Activated CD4-positive, alpha-beta T cell treated with anti-CD3 and anti-CD28 coated beads, Interleukin-2, amount 10 ng/mL, durations not matched to agents 7 days and 5 days (primary cell): ENCODE measurements around the gene EXOC3L4. TPM values are rescaled to one million over a fixed set of nuclear protein-coding genes. Genes with fewer than 3 reads are reported as not detected.
"Not testable (repeated sequence)": the region's sequence is repeated elsewhere in the genome, so short reads cannot be mapped to it uniquely, and the experiment has no call there.

Source experiments
- CTCF ChIA-PET: fragments of 350-600 bp; sonication (Branson Sonifier 250); formaldehyde crosslinking; loops from one replicate; lab custom pipeline; 2021; ENCODE audit warnings: antibody characterized with exemption; lab: Charles Lee
- POLR2A ChIA-PET: fragments of 350-600 bp; sonication (Branson Sonifier 250); formaldehyde crosslinking; loops from one replicate; lab custom pipeline; 2021; ENCODE audit warnings: antibody characterized with exemption; lab: Charles Lee
- DNase-seq: peaks from one replicate; pipeline ENCODE4 v3.0.0-alpha.2; 2020
- H3K27ac Mint-ChIP-seq: one replicate; pipeline ENCODE4 v1.8.0; 2021; ENCODE audit warnings: mild to moderate bottlenecking, moderate library complexity, mixed read lengths
- H3K27me3 Mint-ChIP-seq: one replicate; pipeline ENCODE4 v1.8.0; 2021; ENCODE audit warnings: mixed read lengths
- H3K36me3 Mint-ChIP-seq: one replicate; pipeline ENCODE4 v1.8.0; 2021; ENCODE audit warnings: low read depth, mixed read lengths
- H3K4me1 Mint-ChIP-seq: one replicate; pipeline ENCODE4 v1.8.0; 2021; ENCODE audit warnings: mixed read lengths
- H3K4me3 Mint-ChIP-seq: one replicate; pipeline ENCODE4 v1.8.0; 2021; ENCODE audit warnings: mild to moderate bottlenecking, moderate library complexity, mixed read lengths
- H3K9me3 Mint-ChIP-seq: one replicate; pipeline ENCODE4 v1.8.0; 2021; ENCODE audit warnings: mixed read lengths
- total RNA-seq, 2 experiments: library from RNA; stranded (reverse); gene quantifications; one replicate each; pipeline ENCODE4 v1.2.3, GENCODE V29; 2021

Gene EXOC3L4
- total RNA-seq, 2 experiments from 2014 or later = not detected

- Mint-ChIP-seq H3K4me3 (no peak overlapping the region), H3K9me3 (no peaks in the 10 kb centered on the region), H3K36me3 (no peaks in the 10 kb centered on the region), H3K4me1 (peaks cover 8% of the 10 kb centered on the region), H3K27ac (no peak overlapping the region), H3K27me3 (peaks cover 11% of the 10 kb centered on the region)
- CTCF ChIA-PET = interaction anchor here (0.6 to 2.6 kb wide), 4 partner anchors 9 to 160 kb away, joined by 3 to 17 read pairs (median 4); no protein-coding TSS in a partner anchor
- no peak for DNase-seq
- POLR2A ChIA-PET = no interaction called here
These were observed 21.5 kb downstream of the EXOC3L4 start for GRCh38 chr14:103115845-103116572.

DNA sequence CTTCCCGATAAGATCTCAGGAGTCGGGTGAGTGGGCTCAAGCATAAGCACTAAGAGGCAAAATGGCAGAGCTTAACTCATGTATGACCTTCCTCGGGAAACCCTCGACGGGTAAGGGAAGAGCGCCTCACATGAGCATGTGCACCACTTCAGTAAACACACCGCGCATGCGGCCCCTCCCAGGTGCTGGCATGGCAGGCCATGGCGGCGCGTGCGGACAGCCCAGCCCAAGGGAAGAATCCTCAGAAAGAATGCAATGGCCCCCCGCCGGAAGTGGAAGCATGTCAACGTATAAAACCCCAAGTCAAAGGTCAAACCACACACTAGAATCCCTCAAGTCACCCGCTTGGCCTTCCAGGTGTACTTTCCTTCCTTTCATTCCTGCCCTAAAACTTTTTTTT, 22.1 kb downstream of the EXOC3L4 start:
- no peaks in the 10 kb centered on the region for H3K9me3 Mint-ChIP-seq
- no peak overlapping the region for H3K4me3 Mint-ChIP-seq
- ChIA-PET CTCF (interaction anchor here (1.0 to 2.6 kb wide), 2 partner anchors 12 to 20 kb away, joined by 4 to 17 read pairs; no protein-coding TSS in a partner anchor), POLR2A (no interaction called here)
- DNase-seq = no peak
- H3K36me3 Mint-ChIP-seq = no peaks in the 10 kb centered on the region
- no peak overlapping the region for H3K27ac Mint-ChIP-seq
- peaks cover 8% of the 10 kb centered on the region for H3K4me1 Mint-ChIP-seq
- peaks cover 11% of the 10 kb centered on the region for H3K27me3 Mint-ChIP-seq

DNA sequence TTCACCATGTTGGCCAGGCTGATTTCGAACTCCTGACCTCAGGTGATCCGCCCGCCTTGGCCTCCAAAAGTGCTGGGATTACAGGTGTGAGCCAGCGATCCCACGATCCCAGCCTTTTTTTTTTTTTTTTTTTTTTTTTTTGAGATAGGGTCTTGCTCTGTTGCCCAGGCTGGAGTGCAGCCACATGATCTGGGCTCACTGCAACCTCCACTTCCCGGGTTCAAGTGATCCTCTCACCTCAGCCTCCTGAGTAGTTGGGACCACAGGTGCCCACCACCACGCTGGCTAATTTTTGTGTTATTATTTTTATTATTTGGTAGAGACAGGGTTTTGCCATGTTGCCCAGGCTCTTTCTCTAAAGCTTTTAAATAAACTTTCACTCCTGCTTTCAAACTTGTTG, 23.0 kb downstream of the EXOC3L4 start:
- CTCF ChIA-PET = interaction anchor here (1.2 kb wide), 1 partner anchor 13 kb away, joined by 4 read pairs; no protein-coding TSS in a partner anchor
- DNase-seq, H3K27ac Mint-ChIP-seq, H3K9me3 Mint-ChIP-seq, H3K4me1 Mint-ChIP-seq, H3K4me3 Mint-ChIP-seq, POLR2A ChIA-PET, H3K36me3 Mint-ChIP-seq: not testable (repeated sequence)
- peaks cover 18% of the 10 kb centered on the region for H3K27me3 Mint-ChIP-seq

DNA sequence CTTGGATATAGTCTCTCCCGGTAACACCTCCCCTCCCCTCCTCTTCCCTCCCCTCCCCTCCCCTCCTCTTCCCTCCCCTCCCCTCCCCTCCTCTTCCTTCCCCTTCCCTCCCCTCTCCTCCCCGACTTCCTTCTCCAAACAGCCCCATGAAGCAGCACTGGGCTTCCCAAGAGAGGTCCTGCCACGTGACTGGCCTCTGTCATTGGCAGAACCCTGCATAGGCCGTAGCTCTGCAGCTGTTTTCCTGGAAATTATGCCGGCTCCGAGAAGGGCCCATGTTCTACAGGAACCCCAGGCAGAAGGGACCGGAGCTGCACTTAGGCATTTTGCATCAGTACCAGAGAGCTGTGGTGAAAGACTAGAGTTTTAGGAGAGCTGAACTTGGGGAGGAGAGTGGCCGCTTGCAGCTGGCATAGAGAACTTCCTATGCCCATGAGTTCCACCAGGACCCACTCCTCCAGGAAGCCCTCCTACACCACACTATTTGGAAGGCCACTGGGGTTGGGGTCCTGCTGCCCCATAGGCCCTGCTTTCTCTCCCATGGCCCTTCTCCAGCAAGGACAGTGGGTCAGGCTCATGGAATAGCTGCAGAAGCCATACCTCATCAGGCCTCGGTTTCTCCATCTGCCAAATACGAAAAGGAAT, 23.6 kb downstream of the EXOC3L4 start:
- peaks cover 5% of the 10 kb centered on the region for H3K4me1 Mint-ChIP-seq
- no peak overlapping the region for H3K27ac Mint-ChIP-seq
- POLR2A ChIA-PET = no interaction called here
- H3K27me3 Mint-ChIP-seq = peaks cover 18% of the 10 kb centered on the region
- H3K9me3 Mint-ChIP-seq = no peaks in the 10 kb centered on the region
- no peaks in the 10 kb centered on the region for H3K36me3 Mint-ChIP-seq
- no peak overlapping the region for H3K4me3 Mint-ChIP-seq
- no peak for DNase-seq
- CTCF ChIA-PET = interaction anchor here (1.2 kb wide), 1 partner anchor 13 kb away, joined by 4 read pairs; no protein-coding TSS in a partner anchor

DNA sequence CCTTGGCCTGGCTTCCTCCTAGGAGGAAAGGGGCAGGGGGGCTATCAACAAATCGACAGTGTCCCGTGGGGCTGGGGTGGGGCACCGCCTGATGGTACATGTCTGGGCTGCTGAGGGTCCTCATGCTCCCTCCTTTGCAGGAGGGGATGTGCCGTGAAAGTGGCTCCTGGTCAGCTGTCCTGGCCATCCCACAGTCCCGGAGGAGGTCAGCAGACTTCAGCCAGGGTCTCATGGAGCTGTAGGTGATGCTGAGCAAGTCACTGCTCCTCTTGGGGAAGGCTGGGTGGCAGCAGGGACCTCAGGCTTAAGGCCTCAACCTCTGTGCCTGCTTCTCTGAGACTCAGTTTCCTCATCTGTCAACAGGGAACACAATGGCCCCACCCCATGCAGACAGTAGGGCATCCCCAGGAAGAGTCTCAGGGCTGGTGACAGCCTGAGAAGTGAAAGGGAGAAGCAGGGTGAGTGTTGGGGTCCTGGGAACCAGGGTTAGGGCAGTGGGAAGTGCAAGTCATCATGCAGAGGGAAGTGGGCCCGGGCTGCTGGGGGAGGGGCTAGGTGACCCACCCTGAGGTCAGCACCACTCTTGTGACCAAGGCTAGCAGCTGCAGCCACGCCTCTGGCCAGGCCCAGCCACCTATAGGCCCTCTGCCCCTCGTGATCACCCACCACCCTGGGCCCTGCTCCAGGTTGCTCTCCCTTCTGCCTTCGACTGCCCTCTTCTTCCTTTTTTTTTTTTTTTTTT, 24.3 kb downstream of the EXOC3L4 start:
- no peaks in the 10 kb centered on the region for H3K36me3 Mint-ChIP-seq
- DNase-seq = no peak
- ChIA-PET POLR2A (no interaction called here), CTCF (no interaction called here)
- no peaks in the 10 kb centered on the region for H3K9me3 Mint-ChIP-seq
- H3K27me3 Mint-ChIP-seq = peaks cover 19% of the 10 kb centered on the region
- H3K4me3 Mint-ChIP-seq = no peak overlapping the region
- H3K27ac Mint-ChIP-seq = no peak overlapping the region
- peaks cover 5% of the 10 kb centered on the region for H3K4me1 Mint-ChIP-seq

DNA sequence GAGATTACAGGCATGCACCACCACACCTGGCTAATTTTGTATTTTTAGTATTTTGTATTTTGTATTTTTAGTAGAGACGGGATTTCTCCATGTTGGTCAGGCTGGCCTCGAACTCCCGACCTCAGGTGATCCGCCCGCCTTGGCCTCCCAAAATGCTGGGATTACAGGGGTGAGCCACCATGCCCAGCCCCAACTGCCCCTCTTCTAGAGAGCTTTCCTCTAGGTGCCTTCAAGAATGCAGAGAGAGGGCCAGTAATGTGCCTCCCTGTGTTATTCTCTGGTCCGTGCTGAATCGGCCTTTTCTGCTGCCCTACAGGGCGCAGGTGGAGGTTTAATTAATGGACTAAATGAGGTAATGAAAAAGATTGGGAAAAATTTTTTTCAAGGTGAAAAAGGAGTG, 25.0 kb downstream of the EXOC3L4 start:
- H3K9me3 Mint-ChIP-seq, DNase-seq, H3K36me3 Mint-ChIP-seq, H3K4me1 Mint-ChIP-seq, H3K4me3 Mint-ChIP-seq, POLR2A ChIA-PET, CTCF ChIA-PET, H3K27ac Mint-ChIP-seq: not testable (repeated sequence)
- peaks cover 25% of the 10 kb centered on the region for H3K27me3 Mint-ChIP-seq

GRCh38 chr14:103121121-103121845, 26.8 kb downstream of the EXOC3L4 start:
- CTCF ChIA-PET = interaction anchor here (1.4 kb wide), 1 partner anchor 16 kb away, joined by 4 read pairs; no protein-coding TSS in a partner anchor
- H3K36me3 Mint-ChIP-seq = no peaks in the 10 kb centered on the region
- H3K27me3 Mint-ChIP-seq = peaks cover 25% of the 10 kb centered on the region
- H3K4me3 Mint-ChIP-seq = no peak overlapping the region
- H3K9me3 Mint-ChIP-seq = no peaks in the 10 kb centered on the region
- no peaks in the 10 kb centered on the region for H3K4me1 Mint-ChIP-seq
- no peak overlapping the region for H3K27ac Mint-ChIP-seq
- POLR2A ChIA-PET = no interaction called here
- DNase-seq = no peak

- CTCF ChIA-PET = no interaction called here
- Mint-ChIP-seq H3K4me3 (no peak overlapping the region), H3K27ac (no peak overlapping the region)
These were observed 27.5 kb downstream of the EXOC3L4 start for GRCh38 chr14:103121846-103122584.

DNA sequence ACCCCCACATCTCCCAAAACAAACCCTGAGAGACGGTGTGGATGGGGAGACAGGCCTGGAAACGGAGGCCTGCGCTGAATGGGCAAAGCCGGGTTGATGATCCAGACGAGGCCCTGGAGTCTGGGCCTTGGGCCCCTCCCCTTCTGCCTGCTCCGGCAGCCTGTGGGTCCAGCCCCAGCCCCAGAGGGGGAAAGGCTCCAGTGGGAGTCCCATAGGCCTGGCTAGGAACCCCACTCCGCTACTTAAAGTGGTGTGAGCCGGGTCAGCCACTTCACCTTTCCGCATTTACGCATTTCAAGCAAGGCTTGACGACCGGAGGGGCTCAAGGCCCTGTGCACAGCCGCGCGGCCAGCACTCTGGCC, 28.0 kb downstream of the EXOC3L4 start:
- ChIA-PET CTCF (no interaction called here), POLR2A (no interaction called here)
- H3K36me3 Mint-ChIP-seq = no peaks in the 10 kb centered on the region
- H3K27ac Mint-ChIP-seq = no peak overlapping the region
- H3K4me3 Mint-ChIP-seq = no peak overlapping the region
- H3K27me3 Mint-ChIP-seq = peaks cover 25% of the 10 kb centered on the region
- H3K4me1 Mint-ChIP-seq = no peaks in the 10 kb centered on the region
- no peaks in the 10 kb centered on the region for H3K9me3 Mint-ChIP-seq
- no peak for DNase-seq

More at GRCh38 chr14:103121846-103122584, 27.5 kb downstream of the EXOC3L4 start:
- peaks cover 25% of the 10 kb centered on the region for H3K27me3 Mint-ChIP-seq
- no peaks in the 10 kb centered on the region for H3K36me3 Mint-ChIP-seq
- H3K4me1 Mint-ChIP-seq = no peaks in the 10 kb centered on the region
- no peaks in the 10 kb centered on the region for H3K9me3 Mint-ChIP-seq
- POLR2A ChIA-PET = no interaction called here
- no peak for DNase-seq

- Mint-ChIP-seq H3K9me3 (no peaks in the 10 kb centered on the region), H3K27me3 (peaks cover 25% of the 10 kb centered on the region), H3K27ac (no peak within 1 kb of the TSS), H3K4me1 (no peaks in the 10 kb centered on the region), H3K4me3 (no peak within 1 kb of the TSS), H3K36me3 (no peaks in the 10 kb centered on the region)
- CTCF ChIA-PET = no interaction called here
- DNase-seq = no peak
- POLR2A ChIA-PET = no interaction called here
These were observed 28.6 kb downstream of the EXOC3L4 start, which contains the start of gene TNFAIP2 for GRCh38 chr14:103122947-103123633. Gene TNFAIP2, plus strand, starts transcription at chr14:103123461. Its CDS starts 2,997 bp downstream, at chr14:103126458.

- CTCF ChIA-PET = no interaction called here
- Mint-ChIP-seq H3K9me3 (no peaks in the 10 kb centered on the region), H3K4me1 (no peaks in the 10 kb centered on the region), H3K36me3 (no peaks in the 10 kb centered on the region), H3K27me3 (peaks cover 25% of the 10 kb centered on the region), H3K27ac (no peak overlapping the region), H3K4me3 (no peak overlapping the region)
- POLR2A ChIA-PET = no interaction called here
- DNase-seq = no peak
These were observed 29.3 kb downstream of the EXOC3L4 start for GRCh38 chr14:103123634-103124500.
